K562 (cell line): Measurements from ENCODE around the gene UPF2. TPM values are rescaled to one million over a fixed set of nuclear protein-coding genes. Genes with fewer than 3 reads are reported as not detected.

Experiments used
- BACH1 ChIP-seq: fragments of 200-800 bp; sonication (Bioruptor generic); IDR thresholded peaks from 2 replicates; pipeline ENCODE4 v1.6.1; 2016; ENCODE audit warnings: missing genetic modification characterization, missing compliant biosample characterization
- CREM ChIP-seq: IDR thresholded peaks from 2 replicates; pipeline ENCODE4 v1.6.1; 2014; ENCODE audit warnings: antibody characterized with exemption, low read depth
- CSDE1 ChIP-seq, 2 experiments: fragments of 450-650 bp; IDR thresholded peaks; 2 replicates each; pipeline ENCODE4 v1.6.1; 2016; ENCODE audit warnings: mild to moderate bottlenecking in 1 of 2
- ELK3 ChIP-seq: fragments of 450-650 bp; formaldehyde crosslinking; IDR thresholded peaks from 2 replicates; pipeline ENCODE4 v1.4.0; 2020; ENCODE audit warnings: mild to moderate bottlenecking
- FOXA3 ChIP-seq, 2 experiments: fragments of 450-650 bp in 1 of 2; sonication (generic) in 1 of 2; formaldehyde crosslinking; IDR thresholded peaks in 1 of 2; conservative IDR thresholded peaks in 1 of 2; 2 replicates each; pipeline versions ENCODE4 v1.4.0 to v1.8.0; 2020 to 2022; ENCODE audit warnings: mild to moderate bottlenecking in 2 of 2, missing genetic modification reagents in 1 of 2
- HDAC2 ChIP-seq: fragments of 450-650 bp; IDR thresholded peaks from 2 replicates; pipeline ENCODE4 v1.6.1; 2016; ENCODE audit warnings: mild to moderate bottlenecking
- KLF13 ChIP-seq: fragments of 450-650 bp; IDR thresholded peaks from 2 replicates; pipeline ENCODE4 v1.6.1; 2016; ENCODE audit warnings: missing genetic modification characterization, low read depth, mild to moderate bottlenecking, missing compliant biosample characterization, moderate library complexity, borderline replicate concordance
- SRSF1 ChIP-seq: fragments of 200-400 bp; formaldehyde crosslinking; IDR thresholded peaks from 2 replicates; pipeline ENCODE4 v1.6.1; 2017; ENCODE audit warnings: mild to moderate bottlenecking, low read depth, low read length, moderate library complexity
- SUPT5H ChIP-seq: fragments of 450-650 bp; IDR thresholded peaks from 2 replicates; pipeline ENCODE4 v1.6.1; 2016
- TEAD1 ChIP-seq, 2 experiments: fragments of 450-650 bp in 1 of 2; sonication (generic) in 1 of 2; formaldehyde crosslinking; IDR thresholded peaks; 2 replicates each; pipeline versions ENCODE4 v1.4.0 to v1.8.0; 2020 to 2022; ENCODE audit warnings: mild to moderate bottlenecking in 2 of 2, missing genetic modification reagents in 1 of 2
- ZFX ChIP-seq: sonication (generic); formaldehyde crosslinking; IDR thresholded peaks from 2 replicates; pipeline ENCODE4 v1.8.0; 2022; ENCODE audit warnings: mild to moderate bottlenecking, missing genetic modification reagents, moderate library complexity
- polyA plus RNA-seq, 8 experiments: library from polyadenylated mRNA; depleted of rRNA in 4 of 8; stranded (reverse) in 5 of 8; unstranded in 3 of 8; fragments of >200 nt; fragmentation: Nextera tagmentation in 2 of 8; fragmentation: Illumina TruSeq in 1 of 8; extraction: Ambion mirVana in 2 of 8; extraction: Trizol in 1 of 8; gene quantifications; 2 replicates each; pipeline versions ENCODE4 v1.2.1 to v1.2.3, GENCODE V29; 2011 to 2014; ENCODE audit warnings: inconsistent platforms in 1 of 8, missing spikeins in 1 of 8
- total RNA-seq, 7 experiments: library from RNA; depleted of rRNA in 6 of 7; stranded (reverse); fragments of >200 nt in 6 of 7; fragmentation: Illumina TruSeq in 2 of 7; extraction: Trizol in 2 of 7; gene quantifications; 2 replicates each; pipeline versions ENCODE4 v1.2.1 to v1.2.3, GENCODE V29; 2011 to 2021; ENCODE audit warnings: low replicate concordance in 1 of 7
- TF ChIP-seq, protein P1 (sequence below): sonication (generic); formaldehyde crosslinking; IDR thresholded peaks from 2 replicates; pipeline ENCODE4 v1.8.1; 2023; ENCODE audit warnings: mild to moderate bottlenecking, missing genetic modification reagents
- TF ChIP-seq, protein P2 (sequence below): sonication (generic); formaldehyde crosslinking; IDR thresholded peaks from 2 replicates; pipeline ENCODE4 v1.9.0; 2022; ENCODE audit warnings: mild to moderate bottlenecking, missing genetic modification reagents
- TF ChIP-seq, protein P3 (sequence below), 2 experiments: fragments of 450-650 bp; conservative IDR thresholded peaks; 2 replicates each; pipeline ENCODE4 v1.6.1; 2017; ENCODE audit warnings: mild to moderate bottlenecking in 2 of 2, moderate library complexity in 2 of 2

Gene UPF2
- total and polyA plus RNA-seq, 9 of the 15 experiments (the other 6 are each of a cell fraction or from before 2014, with no cell fraction given) = 13.9 to 37.7 (median 23.7) TPM

DNA sequence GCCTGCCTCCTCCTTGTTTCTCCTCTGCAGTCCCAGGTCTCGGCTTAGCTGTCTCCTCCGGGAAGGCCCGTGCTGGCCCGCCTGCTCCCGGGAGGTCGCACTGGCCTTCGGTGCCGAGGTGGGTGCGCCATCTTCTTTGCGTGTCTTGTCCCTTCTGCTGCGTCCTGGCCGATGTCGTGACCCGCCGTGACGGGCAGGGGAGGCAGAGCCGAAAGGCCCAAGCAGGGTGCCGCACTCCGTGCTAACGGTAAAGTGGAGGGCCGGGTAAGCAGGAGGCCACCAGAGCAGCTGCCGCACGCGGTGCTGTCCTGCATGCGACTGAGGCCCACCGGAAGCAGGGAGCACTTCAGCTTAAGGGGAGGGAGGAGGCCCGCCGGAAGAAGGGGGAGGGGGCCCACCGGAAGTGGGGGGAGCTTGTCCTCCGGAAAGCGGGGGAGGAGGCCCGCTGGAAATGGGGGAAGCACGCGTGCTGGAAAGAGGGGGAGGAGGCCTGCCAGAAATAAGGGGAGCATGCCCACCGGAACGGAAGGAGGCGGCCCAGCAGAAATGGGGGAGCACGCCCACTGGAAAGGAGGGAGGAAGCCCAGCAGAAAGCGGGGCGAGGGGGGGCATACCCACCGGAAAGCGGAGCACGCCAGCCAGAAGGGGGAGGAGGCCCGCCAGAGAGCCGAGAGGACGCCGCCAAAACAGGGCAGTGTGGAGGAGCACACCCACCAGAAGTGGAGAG lies 148.1 kb downstream of the UPF2 start (continued):
- TF ChIP-seq, protein P1, sequence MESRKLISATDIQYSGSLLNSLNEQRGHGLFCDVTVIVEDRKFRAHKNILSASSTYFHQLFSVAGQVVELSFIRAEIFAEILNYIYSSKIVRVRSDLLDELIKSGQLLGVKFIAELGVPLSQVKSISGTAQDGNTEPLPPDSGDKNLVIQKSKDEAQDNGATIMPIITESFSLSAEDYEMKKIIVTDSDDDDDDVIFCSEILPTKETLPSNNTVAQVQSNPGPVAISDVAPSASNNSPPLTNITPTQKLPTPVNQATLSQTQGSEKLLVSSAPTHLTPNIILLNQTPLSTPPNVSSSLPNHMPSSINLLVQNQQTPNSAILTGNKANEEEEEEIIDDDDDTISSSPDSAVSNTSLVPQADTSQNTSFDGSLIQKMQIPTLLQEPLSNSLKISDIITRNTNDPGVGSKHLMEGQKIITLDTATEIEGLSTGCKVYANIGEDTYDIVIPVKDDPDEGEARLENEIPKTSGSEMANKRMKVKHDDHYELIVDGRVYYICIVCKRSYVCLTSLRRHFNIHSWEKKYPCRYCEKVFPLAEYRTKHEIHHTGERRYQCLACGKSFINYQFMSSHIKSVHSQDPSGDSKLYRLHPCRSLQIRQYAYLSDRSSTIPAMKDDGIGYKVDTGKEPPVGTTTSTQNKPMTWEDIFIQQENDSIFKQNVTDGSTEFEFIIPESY (CRISPR knock-in tag) = peak; percentile 68
- TF ChIP-seq, protein P2, sequence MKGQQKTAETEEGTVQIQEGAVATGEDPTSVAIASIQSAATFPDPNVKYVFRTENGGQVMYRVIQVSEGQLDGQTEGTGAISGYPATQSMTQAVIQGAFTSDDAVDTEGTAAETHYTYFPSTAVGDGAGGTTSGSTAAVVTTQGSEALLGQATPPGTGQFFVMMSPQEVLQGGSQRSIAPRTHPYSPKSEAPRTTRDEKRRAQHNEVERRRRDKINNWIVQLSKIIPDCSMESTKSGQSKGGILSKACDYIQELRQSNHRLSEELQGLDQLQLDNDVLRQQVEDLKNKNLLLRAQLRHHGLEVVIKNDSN (CRISPR knock-in tag) = 0 out of 2 replicates have a peak, but pooled peaks have one; percentile 8
- TF ChIP-seq, protein P3, sequence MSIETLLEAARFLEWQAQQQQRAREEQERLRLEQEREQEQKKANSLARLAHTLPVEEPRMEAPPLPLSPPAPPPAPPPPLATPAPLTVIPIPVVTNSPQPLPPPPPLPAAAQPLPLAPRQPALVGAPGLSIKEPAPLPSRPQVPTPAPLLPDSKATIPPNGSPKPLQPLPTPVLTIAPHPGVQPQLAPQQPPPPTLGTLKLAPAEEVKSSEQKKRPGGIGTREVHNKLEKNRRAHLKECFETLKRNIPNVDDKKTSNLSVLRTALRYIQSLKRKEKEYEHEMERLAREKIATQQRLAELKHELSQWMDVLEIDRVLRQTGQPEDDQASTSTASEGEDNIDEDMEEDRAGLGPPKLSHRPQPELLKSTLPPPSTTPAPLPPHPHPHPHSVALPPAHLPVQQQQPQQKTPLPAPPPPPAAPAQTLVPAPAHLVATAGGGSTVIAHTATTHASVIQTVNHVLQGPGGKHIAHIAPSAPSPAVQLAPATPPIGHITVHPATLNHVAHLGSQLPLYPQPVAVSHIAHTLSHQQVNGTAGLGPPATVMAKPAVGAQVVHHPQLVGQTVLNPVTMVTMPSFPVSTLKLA (conservative IDR thresholded peaks at IDR 0.05) = peak; percentile 83 to 93
- TF ChIP-seq ZFX (CRISPR knock-in tag) = peak; percentile 78
- peak; percentile 60; the same call in 1 of the 2 replicates for TF ChIP-seq HDAC2
- peak in 1 of 2 experiments; percentile 24; a peak in 1 of 4 replicates for TF ChIP-seq CSDE1 (IDR thresholded peaks at IDR 0.05)
- TF ChIP-seq SRSF1 = 0 out of 2 replicates have a peak, but pooled peaks have one; percentile 47
- no peak for TF ChIP-seq BACH1
- TF ChIP-seq ELK3 (CRISPR knock-in tag) = no peak
- peak in 1 of 2 experiments; percentile 26; a peak in 1 of 4 replicates for TF ChIP-seq FOXA3 (CRISPR knock-in tag; conservative IDR thresholded peaks at IDR 0.05 in 1 of 2, IDR thresholded peaks at IDR 0.05 in 1 of 2)
- TF ChIP-seq TEAD1 (CRISPR knock-in tag; IDR thresholded peaks at IDR 0.05) = peak in 1 of 2 experiments; percentile 74; a peak in 2 of 4 replicates
- TF ChIP-seq CREM = 0 out of 2 replicates have a peak, but pooled peaks have one; percentile 8
- peak; percentile 88 for TF ChIP-seq SUPT5H
- no peak for TF ChIP-seq KLF13 (tag)
